ENCODE data around the gene PDPN.

The PDPN gene

DNA sequence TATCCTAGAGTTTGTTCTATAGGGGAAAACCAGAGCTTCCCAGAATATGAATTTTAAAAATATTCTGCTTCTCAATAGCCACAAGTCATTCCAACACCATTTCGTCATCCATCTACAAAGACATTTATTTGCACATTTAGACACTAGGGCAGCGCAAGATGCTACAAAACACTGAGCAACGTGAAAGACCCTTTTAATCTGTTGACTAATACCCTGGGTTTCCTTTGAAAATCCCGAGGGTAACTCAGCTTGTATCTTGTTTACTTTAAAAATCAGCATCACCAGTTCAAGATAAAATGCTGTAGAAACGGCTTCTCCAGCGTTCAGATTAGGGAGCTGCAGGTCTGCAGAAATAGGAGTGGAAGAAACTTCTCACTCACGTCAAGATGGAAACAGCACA is 13.5 kb downstream of the PDPN start:
- H3K4me1 ChIP-seq (ENCODE audit: control insufficient read depth, low read length): no peaks in the 10 kb centered on the region
- H3K4me3 ChIP-seq (ENCODE audit: low read length): no peak overlapping the region
- H4K20me1 ChIP-seq (ENCODE audit: control insufficient read depth, insufficient read depth, low read depth, low read length): no peaks in the 10 kb centered on the region
- H3K9me3 ChIP-seq (ENCODE audit: control insufficient read depth, insufficient read depth, low read length): no peaks in the 10 kb centered on the region
- H3K36me3 ChIP-seq (ENCODE audit: control insufficient read depth, low read length): no peaks in the 10 kb centered on the region
- H3F3A ChIP-seq (ENCODE audit: control insufficient read depth, insufficient read depth): no peaks in the 10 kb centered on the region
- H3K27me3 ChIP-seq (ENCODE audit: control insufficient read depth, low read length): no peaks in the 10 kb centered on the region
- no peak overlapping the region for H3K4me2 ChIP-seq (ENCODE audit: low read length)
- no peaks in the 10 kb centered on the region for H3K79me2 ChIP-seq (ENCODE audit: control insufficient read depth, low read length)
- TF ChIP-seq CTCF (IDR thresholded peaks at IDR 0.05; ENCODE audit: low read depth, low read length, poor library complexity, severe bottlenecking): no peak
- no peak for TF ChIP-seq EZH2phosphoT487 (IDR thresholded peaks at IDR 0.05; ENCODE audit: borderline replicate concordance, low read length)
- H3K27ac ChIP-seq (ENCODE audit: low read depth, low read length): no peak overlapping the region
- H3K9me2 ChIP-seq (replicated peaks; ENCODE audit: control insufficient read depth, low read length): no peaks in the 10 kb centered on the region

- TF ChIP-seq CTCF (IDR thresholded peaks at IDR 0.05; ENCODE audit: low read depth, low read length, poor library complexity, severe bottlenecking) (no peak), EZH2phosphoT487 (IDR thresholded peaks at IDR 0.05; ENCODE audit: borderline replicate concordance, low read length) (no peak)
- H3K27ac ChIP-seq (ENCODE audit: low read depth, low read length): no peak overlapping the region
These were observed 17.3 kb downstream of the PDPN start for GRCh38 chr1:13600762-13601453.

DNA sequence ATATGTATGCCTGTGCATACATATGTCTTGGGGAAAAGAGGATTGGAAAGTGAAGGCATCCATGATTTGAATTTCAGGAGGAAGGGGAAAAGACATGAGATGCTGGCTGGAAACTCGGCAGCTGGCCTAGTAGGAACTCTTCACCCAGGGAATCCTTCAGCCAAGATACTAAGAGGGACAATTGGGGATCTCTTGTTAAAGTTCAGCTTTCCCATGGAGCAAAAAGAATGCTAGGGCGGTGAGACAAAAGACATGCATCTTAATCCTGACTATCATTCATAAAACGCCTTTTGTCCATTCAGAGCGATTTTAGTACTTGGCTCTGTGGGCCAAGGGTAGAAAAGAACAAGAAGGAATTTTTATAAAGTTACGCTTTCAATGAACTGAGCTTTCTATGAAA is 20.5 kb downstream of the PDPN start:
- Histone ChIP-seq H3K9me2 (replicated peaks; ENCODE audit: control insufficient read depth, low read length) (no peaks in the 10 kb centered on the region), H3K36me3 (ENCODE audit: control insufficient read depth, low read length) (no peaks in the 10 kb centered on the region), H3K4me3 (ENCODE audit: low read length) (no peak overlapping the region), H3F3A (ENCODE audit: control insufficient read depth, insufficient read depth) (no peaks in the 10 kb centered on the region), H3K79me2 (ENCODE audit: control insufficient read depth, low read length) (no peaks in the 10 kb centered on the region), H3K9me3 (ENCODE audit: control insufficient read depth, insufficient read depth, low read length) (no peaks in the 10 kb centered on the region), H3K27ac (ENCODE audit: low read depth, low read length) (no peak overlapping the region), H4K20me1 (ENCODE audit: control insufficient read depth, insufficient read depth, low read depth, low read length) (no peaks in the 10 kb centered on the region), H3K4me2 (ENCODE audit: low read length) (no peak overlapping the region), H3K4me1 (ENCODE audit: control insufficient read depth, low read length) (no peaks in the 10 kb centered on the region), H3K27me3 (ENCODE audit: control insufficient read depth, low read length) (0 out of 2 replicates have a peak, but pooled peaks cover 2% of the 10 kb centered on the region)
- TF ChIP-seq EZH2phosphoT487 (IDR thresholded peaks at IDR 0.05; ENCODE audit: borderline replicate concordance, low read length): no peak
- no peak for TF ChIP-seq CTCF (IDR thresholded peaks at IDR 0.05; ENCODE audit: low read depth, low read length, poor library complexity, severe bottlenecking)

More at GRCh38 chr1:13600762-13601453, 17.3 kb downstream of the PDPN start:
- no peaks in the 10 kb centered on the region for H3K36me3 ChIP-seq (ENCODE audit: control insufficient read depth, low read length)
- no peaks in the 10 kb centered on the region for H3F3A ChIP-seq (ENCODE audit: control insufficient read depth, insufficient read depth)
- H3K4me2 ChIP-seq (ENCODE audit: low read length): no peak overlapping the region
- no peak overlapping the region for H3K4me3 ChIP-seq (ENCODE audit: low read length)
- H3K27me3 ChIP-seq (ENCODE audit: control insufficient read depth, low read length): 0 out of 2 replicates have a peak, but pooled peaks cover 2% of the 10 kb centered on the region
- no peaks in the 10 kb centered on the region for H3K79me2 ChIP-seq (ENCODE audit: control insufficient read depth, low read length)
- no peaks in the 10 kb centered on the region for H3K4me1 ChIP-seq (ENCODE audit: control insufficient read depth, low read length)
- H3K9me2 ChIP-seq (replicated peaks; ENCODE audit: control insufficient read depth, low read length): no peaks in the 10 kb centered on the region
- no peaks in the 10 kb centered on the region for H4K20me1 ChIP-seq (ENCODE audit: control insufficient read depth, insufficient read depth, low read depth, low read length)
- H3K9me3 ChIP-seq (ENCODE audit: control insufficient read depth, insufficient read depth, low read length): no peaks in the 10 kb centered on the region

All from DOHH2 (cell line).